Caco-2 (cell line): ENCODE results near the gene LYZ. TPM values are rescaled to one million over a fixed set of nuclear protein-coding genes. Genes with fewer than 3 reads are reported as not detected.
A peak's percentile ranks its signal among the peaks of the same experiment; 100 is the strongest.

ENCODE experiments used
- BruUV-seq: library from RNA; stranded (reverse); fragments of 400-500 nt; replicated peaks from 2 replicates; lab custom pipeline; 2021; lab: Mats Ljungman, UMichigan
- CTCF ChIA-PET: fragments of 300-600 bp; sonication (Branson Sonifier 250); formaldehyde crosslinking; loops from one replicate; lab custom pipeline; 2022; ENCODE audit warnings: antibody characterized with exemption; lab: Charles Lee
- POLR2A ChIA-PET: fragments of 300-600 bp; sonication (Branson Sonifier 250); formaldehyde crosslinking; loops from one replicate; lab custom pipeline; 2022; ENCODE audit warnings: antibody characterized with exemption; lab: Charles Lee
- DNase-seq, 2 experiments: peaks; one replicate each; pipeline versions ENCODE4 v3.0.0 to v3.0.0-alpha.2; 2020 to 2022
- H3K27me3 ChIP-seq: replicated peaks from 2 replicates; pipeline ENCODE4 v1.6.0; 2011; ENCODE audit warnings: low read length; ENCODE audit not compliant: control insufficient read depth, insufficient read depth
- H3K36me3 ChIP-seq: 2 replicates; pipeline ENCODE4 v1.5.1; 2011; ENCODE audit warnings: low read length; ENCODE audit not compliant: control insufficient read depth, insufficient read depth
- H3K4me1 ChIP-seq: fragments of 250-450 bp; sonication (Bioruptor Pico); 2 replicates; pipeline ENCODE4 v1.5.1; 2020; ENCODE audit warnings: mild to moderate bottlenecking
- H3K4me3 ChIP-seq: 2 replicates; pipeline ENCODE4 v1.5.1; 2011; ENCODE audit warnings: low read depth, mild to moderate bottlenecking, control low read depth, low read length
- H3K9me3 ChIP-seq: fragments of 250-450 bp; sonication (Bioruptor Pico); 2 replicates; pipeline ENCODE4 v1.5.1; 2020; ENCODE audit warnings: mild to moderate bottlenecking, moderate library complexity
- H3K27ac Mint-ChIP-seq: one replicate; pipeline ENCODE4 v1.8.0; 2022; ENCODE audit warnings: mixed read lengths; ENCODE audit not compliant: unreplicated experiment
- H3K27me3 Mint-ChIP-seq: one replicate; pipeline ENCODE4 v1.8.0; 2022; ENCODE audit warnings: mixed read lengths; ENCODE audit not compliant: insufficient read depth, unreplicated experiment
- H3K36me3 Mint-ChIP-seq: one replicate; pipeline ENCODE4 v1.8.0; 2022; ENCODE audit warnings: mild to moderate bottlenecking, mixed read lengths; ENCODE audit not compliant: insufficient read depth, unreplicated experiment
- H3K4me1 Mint-ChIP-seq: one replicate; pipeline ENCODE4 v1.8.0; 2022; ENCODE audit warnings: low read depth, mixed read lengths; ENCODE audit not compliant: unreplicated experiment
- H3K4me3 Mint-ChIP-seq: one replicate; pipeline ENCODE4 v1.8.0; 2022; ENCODE audit warnings: mild to moderate bottlenecking, moderate library complexity, mixed read lengths; ENCODE audit not compliant: unreplicated experiment
- H3K9me3 Mint-ChIP-seq: one replicate; pipeline ENCODE4 v1.8.0; 2022; ENCODE audit warnings: mixed read lengths; ENCODE audit not compliant: unreplicated experiment
- CTCF ChIP-seq, 2 experiments: fragments of 200-600 bp in 1 of 2; IDR thresholded peaks; 1 replicate in 1 of 2; 2 replicates in 1 of 2; pipeline versions ENCODE4 v1.5.1 to v1.8.0; 2011 to 2022; ENCODE audit warnings: antibody characterized with exemption in 1 of 2, control low read depth in 1 of 2, inconsistent platforms in 1 of 2, low read depth in 1 of 2, low read length in 1 of 2, mild to moderate bottlenecking in 1 of 2, moderate library complexity in 1 of 2; ENCODE audit not compliant: insufficient read depth in 1 of 2, severe bottlenecking in 1 of 2, unreplicated experiment in 1 of 2
- intact Hi-C: fragments of 100-400 bp; cut with micrococcal nuclease; formaldehyde crosslinking; loops from one replicate; pipeline ENCODE4 v1.10.0; 2022; ENCODE audit not compliant: unreplicated experiment
- total RNA-seq: library from RNA; stranded (reverse); gene quantifications from 2 replicates; pipeline ENCODE4 v1.2.3, GENCODE V29; 2022

LYZ gene
- total RNA-seq, 1 experiment from 2014 or later, result 16.9 TPM

- Mint-ChIP-seq H3K36me3 (peaks cover 74% of the 10 kb centered on the region), H3K27ac (peak overlapping the region; percentile 79), H3K27me3 (no peaks in the 10 kb centered on the region), H3K4me3 (peak overlapping the region; percentile 97), H3K4me1 (peaks cover 40% of the 10 kb centered on the region), H3K9me3 (no peaks in the 10 kb centered on the region)
- intact Hi-C loops, result loop anchor here (10.0 kb wide), 2 partner anchors 176 to 404 kb away; partner anchors contain the start of gene RAB3IP
- peak; percentile 49 to 56 for DNase-seq
- BruUV-seq, result TSS peak; percentile 30
- peaks cover 36% of the 10 kb centered on the region for H3K4me1 ChIP-seq
- CTCF ChIA-PET, result interaction anchor here (0.7 kb wide), 1 partner anchor 254 kb away, joined by 3 read pairs; the partner anchor contains the start of gene CCT2
- POLR2A ChIA-PET, result interaction anchor here (1.0 to 1.5 kb wide), 3 partner anchors 28 to 36 kb away, joined by 3 to 7 read pairs (median 4); no protein-coding TSS in a partner anchor
- TF ChIP-seq CTCF (IDR thresholded peaks at IDR 0.05; ENCODE audit: insufficient read depth in 1 of 2, low read depth in 1 of 2, low read length in 1 of 2, severe bottlenecking in 1 of 2, unreplicated experiment in 1 of 2), result no peak
- no peaks in the 10 kb centered on the region for H3K36me3 ChIP-seq
- H3K27me3 ChIP-seq, result no peaks in the 10 kb centered on the region
- no peaks in the 10 kb centered on the region for H3K9me3 ChIP-seq
- peak overlapping the region; percentile 60 for H3K4me3 ChIP-seq
Observed at GRCh38 chr12:69330475-69331473, 17.4 kb upstream of the LYZ start.

GRCh38 chr12:69331519-69331908 is 16.7 kb upstream of the LYZ start:
- no peaks in the 10 kb centered on the region for H3K9me3 ChIP-seq
- ChIA-PET POLR2A (interaction anchor here (1.0 to 1.5 kb wide), 4 partner anchors 27 to 35 kb away, joined by 3 to 7 read pairs (median 4); no protein-coding TSS in a partner anchor), CTCF (interaction anchor here (0.7 kb wide), 1 partner anchor 254 kb away, joined by 3 read pairs; the partner anchor contains the start of gene CCT2)
- no peaks in the 10 kb centered on the region for H3K36me3 ChIP-seq
- Mint-ChIP-seq H3K36me3 (peaks cover 66% of the 10 kb centered on the region), H3K27ac (peak overlapping the region; percentile 79), H3K4me1 (peaks cover 38% of the 10 kb centered on the region), H3K27me3 (no peaks in the 10 kb centered on the region), H3K4me3 (peak overlapping the region; percentile 97), H3K9me3 (no peaks in the 10 kb centered on the region)
- H3K27me3 ChIP-seq, result no peaks in the 10 kb centered on the region
- TF ChIP-seq CTCF (IDR thresholded peaks at IDR 0.05; ENCODE audit: insufficient read depth in 1 of 2, low read depth in 1 of 2, low read length in 1 of 2, severe bottlenecking in 1 of 2, unreplicated experiment in 1 of 2), result no peak
- H3K4me3 ChIP-seq, result peak overlapping the region; percentile 60
- intact Hi-C loops, result loop anchor here (10.0 kb wide), 2 partner anchors 177 to 403 kb away; partner anchors contain the start of gene RAB3IP
- peaks cover 29% of the 10 kb centered on the region for H3K4me1 ChIP-seq
- TSS peak; percentile 50 for BruUV-seq
- no peak for DNase-seq
